Hepatic stellate cell (primary cell): Measurements from ENCODE around the gene SBF1.

ENCODE experiments used
- DNase-seq: peaks from one replicate; pipeline ENCODE4 v3.0.0; 2011; ENCODE audit warnings: low spot score

The SBF1 gene

GRCh38 chr22:50505776-50506610, 31.2 kb upstream of the SBF1 start:
- no peak for DNase-seq

GRCh38 chr22:50505276-50505775, 30.5 kb upstream of the SBF1 start:
- DNase-seq, result no peak

GRCh38 chr22:50504369-50505211, 29.8 kb upstream of the SBF1 start:
- DNase-seq, result no peak

- no peak for DNase-seq
Observed at GRCh38 chr22:50503475-50504145, 28.8 kb upstream of the SBF1 start.

- DNase-seq, result no peak
Observed at GRCh38 chr22:50502628-50503474, 28.0 kb upstream of the SBF1 start.

GRCh38 chr22:50502096-50502495, 27.3 kb upstream of the SBF1 start:
- no peak for DNase-seq

- no peak for DNase-seq
Observed at GRCh38 chr22:50500452-50500851, 25.6 kb upstream of the SBF1 start.

- peak; percentile 69 for DNase-seq
Observed at GRCh38 chr22:50498322-50498890, 23.6 kb upstream of the SBF1 start.

- no peak for DNase-seq
Observed at GRCh38 chr22:50497093-50497492, 22.3 kb upstream of the SBF1 start.

- no peak for DNase-seq
Observed at GRCh38 chr22:50490531-50491308, 15.9 kb upstream of the SBF1 start.

- DNase-seq, result no peak
Observed at GRCh38 chr22:50489363-50490243, 14.8 kb upstream of the SBF1 start.

GRCh38 chr22:50488886-50489285, 14.1 kb upstream of the SBF1 start:
- DNase-seq, result no peak

- DNase-seq, result no peak
Observed at GRCh38 chr22:50488006-50488677, 13.3 kb upstream of the SBF1 start.

- no peak for DNase-seq
Observed at GRCh38 chr22:50487290-50488005, 12.6 kb upstream of the SBF1 start.

GRCh38 chr22:50486561-50487289, 11.9 kb upstream of the SBF1 start, which contains the start of gene MIOX:
MIOX (plus strand) TSS chr22:50486859; CDS start chr22:50486898, 39 bp downstream.
- peak; percentile 70 for DNase-seq

GRCh38 chr22:50485221-50486131, 10.6 kb upstream of the SBF1 start:
- DNase-seq, result no peak
